NCI-H2107 (cell line): ENCODE data around the gene WWOX.

Experiments
- DNase-seq: peaks from one replicate; lab custom pipeline; 2025; lab: John Stamatoyannopoulos, UW

WWOX gene

GRCh38 chr16:78773706-78774105, 674.3 kb downstream of the WWOX start:
- DNase-seq: no peak

DNA sequence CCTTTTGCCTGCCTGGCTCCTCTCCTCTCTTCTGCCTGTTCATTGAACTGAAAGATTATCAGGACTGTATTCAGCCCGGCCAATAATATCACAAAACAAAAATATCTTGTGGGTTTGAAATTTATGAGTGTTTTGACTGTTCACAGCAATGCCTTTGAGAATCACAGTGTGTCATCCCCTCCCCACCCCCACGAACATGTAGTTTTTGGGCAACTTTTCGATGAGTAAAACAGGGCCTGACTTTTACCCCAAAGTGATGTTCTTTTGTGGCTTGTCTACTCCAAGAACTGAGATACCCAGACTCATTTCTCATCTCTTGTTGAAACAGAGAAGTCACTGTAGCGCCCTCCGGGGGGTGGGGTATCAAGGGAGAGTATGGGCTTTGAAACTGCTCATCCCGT, 675.7 kb downstream of the WWOX start:
- no peak for DNase-seq

GRCh38 chr16:78778101-78779004, 678.9 kb downstream of the WWOX start:
- no peak for DNase-seq

- no peak for DNase-seq
Measured at GRCh38 chr16:78780808-78781207, 681.4 kb downstream of the WWOX start.

DNA sequence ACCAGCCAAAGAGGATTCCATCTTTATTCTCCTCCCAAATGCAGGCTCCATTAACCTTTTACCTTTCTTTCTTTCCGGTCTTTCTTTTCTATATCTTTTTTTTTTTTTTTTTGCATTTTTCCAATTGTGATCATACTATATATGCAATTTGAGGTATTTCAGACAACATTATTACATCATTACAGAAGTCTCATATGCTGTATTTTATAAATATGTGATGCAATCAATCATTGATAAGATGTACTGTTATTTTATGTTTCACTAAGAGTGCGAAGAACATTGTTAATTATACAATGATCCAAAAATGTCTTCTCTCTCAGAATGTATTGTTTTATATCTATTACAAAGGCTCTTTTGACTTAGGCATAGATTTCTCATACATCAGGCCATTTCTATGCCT, 683.1 kb downstream of the WWOX start:
- DNase-seq: no peak

- DNase-seq: no peak
Measured at GRCh38 chr16:78783570-78784079, 684.2 kb downstream of the WWOX start.

- DNase-seq: no peak
Measured at GRCh38 chr16:78784771-78785170, 685.3 kb downstream of the WWOX start.

GRCh38 chr16:78785218-78785617, 685.8 kb downstream of the WWOX start:
- no peak for DNase-seq

- DNase-seq: no peak
Measured at GRCh38 chr16:78786635-78787034, 687.2 kb downstream of the WWOX start.

DNA sequence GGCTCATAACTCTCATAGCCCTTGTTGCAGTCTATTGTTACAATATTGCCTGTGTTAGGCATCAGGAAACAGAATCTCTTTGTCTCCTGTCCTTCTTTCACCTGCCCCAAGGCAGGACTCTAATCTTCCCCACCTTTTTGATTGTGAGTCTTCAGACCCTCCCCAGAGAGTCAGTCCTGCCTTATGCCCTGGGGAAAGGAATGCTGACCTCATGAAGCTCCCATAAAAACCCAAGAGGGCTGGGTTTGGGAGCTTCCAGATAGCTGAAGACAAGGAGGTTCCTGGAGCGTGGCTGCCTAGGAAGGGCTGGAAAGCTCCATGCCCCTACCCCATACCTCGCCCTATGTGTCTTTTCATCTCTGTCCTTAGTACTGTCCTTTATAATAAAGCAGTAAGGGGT, 688.8 kb downstream of the WWOX start:
- DNase-seq: no peak

- DNase-seq: no peak
Measured at GRCh38 chr16:78788696-78789095, 689.2 kb downstream of the WWOX start.

DNA sequence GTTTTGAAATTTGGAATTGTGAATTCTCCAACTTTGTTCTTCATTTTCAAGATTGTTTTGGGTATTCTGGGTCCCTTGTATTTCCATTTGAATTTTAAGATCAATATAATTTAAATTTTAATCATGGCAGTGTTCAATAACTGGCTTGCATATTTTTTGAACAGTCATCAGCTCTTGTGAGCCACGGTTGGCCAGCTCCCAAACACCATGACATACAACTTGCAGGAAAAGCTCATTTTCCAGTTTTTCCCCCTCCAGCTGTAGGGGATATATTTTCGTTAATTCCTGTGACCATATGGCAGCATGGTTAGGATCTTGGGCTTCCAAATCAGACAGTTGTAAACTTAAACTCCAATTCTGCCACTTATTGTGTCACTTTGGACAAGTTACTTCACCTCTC, 690.1 kb downstream of the WWOX start:
- no peak for DNase-seq

GRCh38 chr16:78791011-78791410, 691.6 kb downstream of the WWOX start:
- DNase-seq: no peak

DNA sequence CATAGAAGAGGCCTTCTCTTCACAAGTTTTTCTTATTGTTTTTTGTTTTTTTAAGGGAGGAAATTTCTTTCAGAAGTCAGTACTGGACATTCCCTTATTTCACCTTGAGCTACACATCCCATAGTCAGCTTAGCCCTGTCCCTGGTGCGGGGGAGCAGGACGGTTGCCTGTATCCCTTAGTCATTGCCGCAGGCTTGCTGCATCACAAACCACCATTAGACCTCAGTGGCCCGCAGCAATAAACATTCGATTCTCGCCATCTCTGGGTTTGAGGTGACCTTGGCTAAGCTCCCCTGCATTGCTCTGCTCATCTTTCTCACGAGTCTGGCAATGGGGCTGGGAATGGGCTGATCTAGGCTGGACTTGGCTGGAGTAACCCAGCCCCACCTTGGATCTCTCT, 692.5 kb downstream of the WWOX start:
- DNase-seq: no peak

DNA sequence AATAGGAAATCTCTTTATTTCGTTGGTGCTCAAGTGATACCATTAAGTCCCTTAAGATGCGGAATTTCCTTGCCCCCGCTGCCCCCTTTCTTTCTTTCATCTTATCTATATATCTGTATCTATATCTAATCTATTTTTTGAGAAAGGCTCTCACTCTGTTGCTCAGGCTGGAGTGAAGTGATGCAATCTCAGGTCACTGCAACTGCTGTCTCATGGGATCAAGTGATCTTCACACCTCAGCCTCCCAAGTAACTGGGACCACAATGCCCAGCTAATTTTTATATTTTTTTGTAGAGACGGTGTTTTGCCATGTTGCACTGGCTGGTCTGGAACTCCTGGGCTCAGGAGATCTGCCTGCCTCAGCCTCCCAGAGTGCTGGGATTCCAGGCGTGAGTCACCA, 693.5 kb downstream of the WWOX start:
- no peak for DNase-seq

DNA sequence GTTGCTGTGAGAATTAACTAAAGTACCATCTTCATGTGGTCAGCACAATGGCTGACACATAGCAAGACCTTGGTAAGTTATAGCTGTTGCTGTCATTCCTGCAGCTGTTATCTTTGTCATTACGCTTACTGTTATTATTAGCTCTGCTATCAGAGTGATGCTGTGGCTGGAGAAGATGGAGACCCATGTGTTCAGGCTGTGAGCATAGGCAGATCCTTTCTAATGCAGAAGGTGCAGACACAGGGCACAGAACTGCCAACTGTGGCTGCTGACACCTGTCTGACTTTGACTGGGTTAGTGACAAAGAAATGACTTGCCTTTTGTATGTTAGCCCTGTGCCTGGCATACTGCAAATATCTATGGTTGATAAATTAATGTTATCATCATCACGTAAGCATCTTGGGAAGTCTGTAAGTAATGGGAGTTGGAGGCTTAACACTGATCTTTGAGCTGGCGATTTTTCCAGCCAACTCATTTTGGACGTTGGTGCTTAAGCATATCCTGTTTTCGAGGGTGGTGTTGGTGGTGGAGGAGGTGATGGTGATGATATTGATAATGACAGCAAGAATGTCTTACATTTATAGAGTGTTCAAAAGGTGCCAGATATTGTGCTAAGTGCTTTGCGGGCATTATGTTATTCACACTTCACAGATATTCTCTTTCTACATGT, 695.3 kb downstream of the WWOX start:
- no peak for DNase-seq

GRCh38 chr16:78795433-78795832, 696.0 kb downstream of the WWOX start:
- DNase-seq: no peak

- no peak for DNase-seq
Measured at GRCh38 chr16:78796221-78796866, 696.9 kb downstream of the WWOX start.

DNA sequence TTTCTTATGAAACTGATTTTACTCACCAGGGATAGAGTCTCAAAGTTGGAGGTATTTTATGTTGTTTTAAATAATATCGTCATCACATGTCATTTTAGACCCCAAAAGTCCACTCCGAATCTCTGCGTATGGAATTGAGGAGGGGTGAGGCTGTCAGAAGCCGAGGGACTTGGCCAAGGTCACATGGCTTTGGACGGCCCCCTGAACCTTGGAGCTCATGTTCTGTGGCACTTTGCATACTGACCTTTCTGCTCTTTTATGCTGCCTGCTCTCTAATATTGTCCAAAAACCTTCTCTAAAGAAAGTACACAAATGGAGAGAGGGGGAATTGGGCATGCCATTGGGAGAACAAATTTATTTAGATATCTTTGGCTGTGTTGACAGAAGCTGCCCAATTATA, 700.0 kb downstream of the WWOX start:
- DNase-seq: no peak

DNA sequence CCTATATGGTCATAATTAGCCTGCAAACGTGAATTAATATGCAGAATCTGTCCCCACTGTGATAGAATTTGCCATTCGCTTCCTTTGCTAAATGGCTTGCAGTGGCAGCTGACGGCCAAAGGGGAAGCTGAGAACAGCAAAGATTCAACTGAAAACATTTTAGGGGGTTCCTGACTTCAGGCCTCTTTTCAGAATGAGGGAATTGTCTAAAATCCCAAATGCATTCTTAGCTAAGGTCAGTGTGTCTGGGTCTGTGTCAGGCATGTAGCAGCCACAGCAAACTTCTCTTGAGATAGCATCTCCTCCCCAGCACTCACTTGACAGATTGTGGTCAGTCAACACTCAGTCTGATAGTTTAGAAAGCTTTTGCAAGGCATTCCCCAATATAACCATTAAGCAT, 701.1 kb downstream of the WWOX start:
- no peak for DNase-seq

- no peak for DNase-seq
Measured at GRCh38 chr16:78804058-78804735, 704.7 kb downstream of the WWOX start.

DNA sequence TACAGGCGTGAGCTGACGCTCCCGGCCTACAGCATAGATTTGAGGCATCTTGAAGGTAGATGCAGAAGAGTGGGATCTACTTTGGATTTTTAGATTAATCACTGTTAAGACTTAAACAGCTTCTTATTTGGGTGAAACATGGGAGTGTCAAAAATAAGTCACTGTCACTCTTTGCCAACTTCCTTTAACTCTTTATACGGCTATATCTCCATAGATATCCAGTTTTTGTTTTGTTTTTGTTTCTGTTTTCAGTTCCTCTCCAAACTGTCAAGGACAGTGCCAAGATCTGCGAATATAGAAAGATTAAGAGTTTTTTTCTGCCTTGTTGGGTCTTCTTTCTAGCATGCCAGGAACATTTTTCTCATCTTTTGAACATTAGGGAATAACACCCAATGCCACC, 706.1 kb downstream of the WWOX start:
- no peak for DNase-seq
